H9 (cell line): ENCODE results near the gene PNKD. TPM values are rescaled to one million over a fixed set of nuclear protein-coding genes. Genes with fewer than 3 reads are reported as not detected.

Source experiments
- DNase-seq: peaks from one replicate; pipeline ENCODE4 v3.0.0-alpha.2; 2017
- H2AFZ ChIP-seq: one replicate; pipeline ENCODE4 v1.6.1; 2013; ENCODE audit warnings: mild to moderate bottlenecking, low read length, control low read depth, moderate library complexity
- H2AK5ac ChIP-seq: 2 replicates; pipeline ENCODE4 v1.6.1; 2013; ENCODE audit warnings: low read length, control low read depth, mixed read lengths; ENCODE audit not compliant: insufficient read length
- H2BK120ac ChIP-seq: one replicate; pipeline ENCODE4 v1.6.1; 2013; ENCODE audit warnings: low read depth, mild to moderate bottlenecking, low read length, control low read depth, inconsistent platforms; ENCODE audit not compliant: poor library complexity, severe bottlenecking
- H2BK12ac ChIP-seq: 2 replicates; pipeline ENCODE4 v1.6.1; 2013; ENCODE audit warnings: low read length, control low read depth, mixed read lengths, low read depth; ENCODE audit not compliant: insufficient read length
- H2BK15ac ChIP-seq: 2 replicates; pipeline ENCODE4 v1.6.1; 2013; ENCODE audit warnings: low read depth, low read length, control low read depth
- H2BK20ac ChIP-seq: one replicate; pipeline ENCODE4 v1.6.1; 2013; ENCODE audit warnings: low read depth, mild to moderate bottlenecking, low read length, control low read depth, inconsistent platforms; ENCODE audit not compliant: poor library complexity, severe bottlenecking
- H2BK5ac ChIP-seq: 2 replicates; pipeline ENCODE4 v1.6.1; 2013; ENCODE audit warnings: low read length, control low read depth, mixed read lengths; ENCODE audit not compliant: insufficient read length
- H3K14ac ChIP-seq: 2 replicates; pipeline ENCODE4 v1.6.1; 2013; ENCODE audit warnings: low read length, control low read depth; ENCODE audit not compliant: insufficient read depth
- H3K18ac ChIP-seq: 2 replicates; pipeline ENCODE4 v1.6.1; 2013; ENCODE audit warnings: low read depth, mild to moderate bottlenecking, mixed read lengths, low read length, control low read depth; ENCODE audit not compliant: insufficient read length
- H3K23ac ChIP-seq: 2 replicates; pipeline ENCODE4 v1.6.1; 2013; ENCODE audit warnings: low read length, control low read depth, mixed read lengths, low read depth; ENCODE audit not compliant: insufficient read length
- H3K23me2 ChIP-seq: 2 replicates; pipeline ENCODE4 v1.6.1; 2013; ENCODE audit warnings: low read depth, mild to moderate bottlenecking, mixed read lengths, low read length, control low read depth; ENCODE audit not compliant: insufficient read length, poor library complexity, severe bottlenecking
- H3K27ac ChIP-seq: 2 replicates; pipeline ENCODE4 v1.5.1; 2013; ENCODE audit warnings: low read length, control low read depth, mixed read lengths, low read depth; ENCODE audit not compliant: insufficient read length
- H3K27me3 ChIP-seq: 2 replicates; pipeline ENCODE4 v1.6.1; 2013; ENCODE audit warnings: low read length, control low read depth, inconsistent platforms; ENCODE audit not compliant: insufficient read depth
- H3K4ac ChIP-seq: 2 replicates; pipeline ENCODE4 v1.6.1; 2013; ENCODE audit warnings: low read depth, mild to moderate bottlenecking, control low read depth, inconsistent platforms, low read length, moderate library complexity
- H3K4me1 ChIP-seq: 2 replicates; pipeline ENCODE4 v1.6.1; 2013; ENCODE audit warnings: low read length, control low read depth, inconsistent platforms; ENCODE audit not compliant: insufficient read depth
- H3K4me2 ChIP-seq: 2 replicates; pipeline ENCODE4 v1.6.1; 2013; ENCODE audit warnings: low read length, control low read depth, mixed read lengths; ENCODE audit not compliant: insufficient read length, insufficient read depth
- H3K56ac ChIP-seq: 2 replicates; pipeline ENCODE4 v1.6.1; 2013; ENCODE audit warnings: low read depth, mild to moderate bottlenecking, mixed read lengths, low read length, control low read depth; ENCODE audit not compliant: insufficient read length
- H3K79me1 ChIP-seq: 2 replicates; pipeline ENCODE4 v1.6.1; 2013; ENCODE audit warnings: low read depth, mild to moderate bottlenecking, moderate library complexity, low read length, control low read depth, inconsistent platforms; ENCODE audit not compliant: insufficient read depth, poor library complexity, severe bottlenecking
- H3K79me2 ChIP-seq: 2 replicates; pipeline ENCODE4 v1.6.1; 2013; ENCODE audit warnings: low read length, control low read depth, inconsistent platforms; ENCODE audit not compliant: insufficient read depth
- H3K9ac ChIP-seq: 2 replicates; pipeline ENCODE4 v1.6.1; 2013; ENCODE audit warnings: low read length, control low read depth, mixed read lengths; ENCODE audit not compliant: insufficient read length; ENCODE audit errors: extremely low read depth
- H3K9me3 ChIP-seq: one replicate; pipeline ENCODE4 v1.6.1; 2013; ENCODE audit warnings: low read depth, low read length, inconsistent platforms; ENCODE audit not compliant: control insufficient read depth
- H3T11ph ChIP-seq: one replicate; pipeline ENCODE4 v1.6.1; 2013; ENCODE audit warnings: mild to moderate bottlenecking, low read length, control low read depth, inconsistent platforms
- H4K20me1 ChIP-seq: one replicate; pipeline ENCODE4 v1.6.1; 2013; ENCODE audit not compliant: control insufficient read depth, insufficient read length, insufficient read depth
- H4K5ac ChIP-seq: 2 replicates; pipeline ENCODE4 v1.6.1; 2013; ENCODE audit warnings: low read depth, mild to moderate bottlenecking, mixed read lengths, low read length, control low read depth; ENCODE audit not compliant: insufficient read length
- H4K8ac ChIP-seq: replicated peaks from 2 replicates; pipeline ENCODE4 v1.6.1; 2013; ENCODE audit warnings: low read length, control low read depth, mixed read lengths, low read depth; ENCODE audit not compliant: insufficient read length
- H4K91ac ChIP-seq: 2 replicates; pipeline ENCODE4 v1.6.1; 2013; ENCODE audit warnings: low read depth, mild to moderate bottlenecking, moderate library complexity, mixed read lengths, low read length, control low read depth; ENCODE audit not compliant: insufficient read length
- H3K27ac Mint-ChIP-seq, 3 experiments: 2 replicates in 2 of 3; 3 replicates in 1 of 3; pipeline ENCODE4 v1.8.0; 2020 to 2021; ENCODE audit warnings: mixed read lengths in 3 of 3, mild to moderate bottlenecking in 1 of 3, moderate library complexity in 1 of 3
- H3K27me3 Mint-ChIP-seq: 2 replicates; pipeline ENCODE4 v1.8.0; 2021; ENCODE audit warnings: low read depth, mild to moderate bottlenecking, moderate library complexity, mixed read lengths
- H3K36me3 Mint-ChIP-seq, 3 experiments: 2 replicates in 2 of 3; 3 replicates in 1 of 3; pipeline ENCODE4 v1.8.0; 2020 to 2021; ENCODE audit warnings: low read depth in 3 of 3, mixed read lengths in 3 of 3; ENCODE audit not compliant: insufficient read depth in 1 of 3
- H3K4me1 Mint-ChIP-seq, 2 experiments: 2 replicates each; pipeline ENCODE4 v1.8.0; 2020; ENCODE audit warnings: mixed read lengths in 2 of 2
- H3K4me3 Mint-ChIP-seq, 2 experiments: 2 replicates in 1 of 2; 3 replicates in 1 of 2; pipeline ENCODE4 v1.8.0; 2020 to 2021; ENCODE audit warnings: mild to moderate bottlenecking in 2 of 2, mixed read lengths in 2 of 2, moderate library complexity in 1 of 2
- H3K9me3 Mint-ChIP-seq, 2 experiments: 2 replicates in 1 of 2; 3 replicates in 1 of 2; pipeline ENCODE4 v1.8.0; 2020; ENCODE audit warnings: mild to moderate bottlenecking in 2 of 2, mixed read lengths in 2 of 2, moderate library complexity in 1 of 2
- CTCF ChIP-seq: fragments of 200-600 bp; sonication (generic); conservative IDR thresholded peaks from 3 replicates; pipeline ENCODE4 v1.8.0; 2021; ENCODE audit warnings: antibody characterized with exemption, mild to moderate bottlenecking
- WGBS: extraction: QIAGEN DNeasy Blood & Tissue Kit; methylation state at CpG from one replicate; pipeline ENCODE4 v1.1.7; 2013; ENCODE audit warnings: missing lambda C conversion rate, low lambda C conversion rate, mixed read lengths; ENCODE audit not compliant: insufficient read length; ENCODE audit errors: extremely low coverage; 5-methylcytosine and 5-hydroxymethylcytosine counted together
- total RNA-seq: library from RNA; stranded (reverse); gene quantifications from 2 replicates; pipeline ENCODE4 v1.2.1, GENCODE V29; 2021

PNKD gene
- total RNA-seq, 1 experiment from 2014 or later = 31.6 TPM

GRCh38 chr2:218273908-218274249 is 3.6 kb downstream of the PNKD start:
- Mint-ChIP-seq H3K9me3 (no peaks in the 10 kb centered on the region), H3K4me3 (no peak overlapping the region; a peak in 1 of 5 replicates), H3K4me1 (peaks cover 18 to 21% of the 10 kb centered on the region in 2 experiments), H3K36me3 (peaks cover 6 to 41% (median 34%) of the 10 kb centered on the region in 3 experiments), H3K27ac (no peak overlapping the region; a peak in 1 of 7 replicates), H3K27me3 (no peaks in the 10 kb centered on the region; the same call in 1 of the 2 replicates)
- no peaks in the 10 kb centered on the region for H3K9me3 ChIP-seq
- H4K8ac ChIP-seq = no peak overlapping the region
- no peaks in the 10 kb centered on the region for H3K4me1 ChIP-seq
- H2AFZ ChIP-seq = no peak overlapping the region
- no peak overlapping the region for H2BK15ac ChIP-seq
- no peaks in the 10 kb centered on the region for H3K27me3 ChIP-seq
- no peak overlapping the region for H3K4me2 ChIP-seq
- no peaks in the 10 kb centered on the region for H3K79me1 ChIP-seq
- no peaks in the 10 kb centered on the region for H3K79me2 ChIP-seq
- no peak overlapping the region for H3T11ph ChIP-seq
- no peak overlapping the region for H3K27ac ChIP-seq
- no peak overlapping the region for H4K5ac ChIP-seq
- peaks cover 9% of the 10 kb centered on the region for H3K23me2 ChIP-seq
- H2BK20ac ChIP-seq = no peak overlapping the region
- no CpG with 5 or more reads among the region's 2 CpGs for WGBS
- TF ChIP-seq CTCF = no peak
- H3K9ac ChIP-seq = no peak overlapping the region
- no peak overlapping the region for H2BK120ac ChIP-seq
- no peak overlapping the region for H3K18ac ChIP-seq
- no peak overlapping the region for H2BK5ac ChIP-seq
- H2AK5ac ChIP-seq = no peak overlapping the region
- no peak overlapping the region for H3K14ac ChIP-seq
- no peak overlapping the region for H3K4ac ChIP-seq
- no peak overlapping the region for H4K91ac ChIP-seq
- H2BK12ac ChIP-seq = no peak overlapping the region
- H3K56ac ChIP-seq = no peak overlapping the region
- no peaks in the 10 kb centered on the region for H4K20me1 ChIP-seq
- no peak overlapping the region for H3K23ac ChIP-seq
- DNase-seq = no peak
